AG09319 (cell line): Measurements from ENCODE around the gene C17orf113.

Source experiments
- DNase-seq: peaks from one replicate; pipeline ENCODE4 v3.0.0-alpha.2; 2010; ENCODE audit warnings: low read depth; ENCODE audit errors: extremely low read depth
- CTCF ChIP-seq: IDR thresholded peaks from 2 replicates; pipeline ENCODE4 v1.5.1; 2011; ENCODE audit warnings: low read depth, mild to moderate bottlenecking, inconsistent platforms, low read length, moderate library complexity

Gene C17orf113

DNA sequence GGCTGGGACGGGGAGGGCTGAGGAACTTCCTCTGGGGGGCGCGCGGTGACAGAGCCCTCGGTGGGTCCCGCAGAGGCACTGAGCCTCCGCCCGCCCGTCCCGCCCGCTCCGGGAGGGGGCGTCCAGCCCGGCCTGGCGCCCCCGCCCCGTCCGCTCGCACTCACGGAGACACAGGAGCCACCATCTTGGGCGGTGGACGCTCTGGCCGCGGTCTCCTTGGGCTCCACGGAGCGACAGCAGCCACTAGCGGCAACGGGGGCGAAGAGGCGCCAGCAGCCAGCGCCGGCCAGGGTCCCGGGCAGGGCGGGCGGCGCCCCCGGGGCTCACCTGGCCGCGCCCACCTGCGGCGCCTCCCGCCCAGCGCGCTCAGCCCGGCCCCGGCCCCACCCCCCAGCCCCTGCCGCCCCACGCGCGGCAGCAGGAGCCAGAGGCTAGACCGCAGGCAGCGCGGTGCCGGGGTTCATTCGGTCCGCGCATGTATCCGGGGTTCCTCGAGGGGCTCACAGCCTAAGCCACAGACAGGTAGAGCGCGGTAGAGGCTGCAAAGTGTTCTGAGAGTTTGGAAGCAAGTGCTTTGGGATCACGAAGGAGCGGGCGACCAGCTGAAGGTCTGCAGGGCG is at the start of gene C17orf113:
TSS of gene C17orf113 (minus strand) at position 209 of the 620 bp plus-strand sequence. CDS start 7,225 bp downstream, outside the sequence.
- peak; percentile 20 for TF ChIP-seq CTCF
- DNase-seq = no peak

DNA sequence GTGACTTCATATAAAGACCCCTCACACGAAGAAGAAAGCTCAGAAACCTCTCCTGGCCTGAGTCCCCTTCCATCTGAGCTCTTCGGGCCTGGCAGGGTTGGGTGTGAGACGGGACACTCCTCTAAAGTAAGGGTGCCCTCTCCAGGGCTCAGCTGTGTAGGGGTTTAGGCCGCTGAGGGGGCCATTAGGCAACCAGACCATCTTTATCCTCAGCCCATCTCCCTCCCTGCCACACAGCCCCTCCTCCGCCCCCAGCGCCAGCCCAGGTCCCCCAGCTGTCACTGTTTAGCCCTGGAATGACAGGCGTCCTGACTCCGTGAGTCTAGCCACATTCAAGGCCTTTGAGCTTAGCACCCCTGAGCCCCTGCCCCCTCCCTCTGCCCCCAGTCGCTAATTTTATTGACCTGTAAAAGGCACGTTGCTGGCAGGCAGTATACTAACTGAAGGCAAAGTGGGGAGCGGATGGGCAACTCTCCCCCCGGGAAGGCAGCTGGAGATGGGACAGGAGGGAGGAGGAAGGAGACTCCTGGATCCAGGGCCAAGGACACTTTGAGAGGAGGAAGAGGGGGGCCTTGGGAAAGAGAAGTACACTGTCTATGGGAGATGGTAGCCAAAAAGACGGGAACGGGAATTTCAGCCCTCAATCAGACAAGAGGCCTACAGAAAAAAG is 48.5 kb upstream of the C17orf113 start:
- no peak for TF ChIP-seq CTCF
- no peak for DNase-seq

GRCh38 chr17:42097691-42098631 is 47.6 kb upstream of the C17orf113 start, which contains the start of gene ZNF385C:
Gene ZNF385C (minus strand): TSS chr17:42098473. CDS start chr17:42063056, 35,417 bp downstream.
- no peak for DNase-seq
- no peak for TF ChIP-seq CTCF

DNA sequence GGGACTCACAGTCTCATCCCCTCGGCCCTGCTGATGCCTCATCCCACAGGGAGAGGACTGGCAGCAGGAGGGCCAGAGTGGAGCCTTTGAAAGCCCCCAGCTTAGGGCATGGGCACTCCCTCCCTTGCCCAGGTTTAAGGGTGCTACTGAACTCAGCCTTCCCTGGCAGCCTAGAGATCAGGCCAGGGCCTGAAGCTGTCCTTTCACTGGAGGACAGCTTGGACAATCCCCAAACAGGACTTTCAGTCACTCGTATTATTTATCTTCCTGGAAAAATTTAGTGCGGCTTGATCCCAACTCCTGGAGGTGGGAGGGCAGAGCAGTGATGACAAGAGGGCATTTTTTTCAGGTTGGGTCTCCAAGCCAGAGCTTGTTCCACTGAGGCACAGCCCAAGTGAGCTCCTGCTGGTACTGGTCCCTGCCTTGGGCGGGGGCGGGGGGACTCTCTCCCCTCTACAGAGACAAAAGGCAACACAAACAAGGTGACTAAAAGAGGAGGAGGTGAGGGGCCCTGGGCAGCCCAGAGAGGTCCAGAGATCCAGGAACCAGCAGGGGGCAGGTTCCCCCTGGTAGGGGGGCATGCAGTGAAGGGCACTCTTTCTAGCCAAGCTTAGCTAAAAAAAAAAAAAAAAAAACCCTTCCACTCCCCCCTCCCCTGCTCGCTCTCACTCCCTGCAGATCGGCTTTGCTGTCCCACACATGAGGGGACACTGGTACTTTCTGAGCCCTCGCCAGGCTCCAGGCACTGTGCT is 46.1 kb upstream of the C17orf113 start:
- no peak for TF ChIP-seq CTCF
- DNase-seq = no peak

GRCh38 chr17:42094375-42095069 is 44.1 kb upstream of the C17orf113 start:
- DNase-seq = no peak
- no peak for TF ChIP-seq CTCF

- DNase-seq = no peak
- no peak for TF ChIP-seq CTCF
Observed at GRCh38 chr17:42092939-42093338, 42.5 kb upstream of the C17orf113 start.
